ENCODE results near the gene GREB1.

Gene GREB1

DNA sequence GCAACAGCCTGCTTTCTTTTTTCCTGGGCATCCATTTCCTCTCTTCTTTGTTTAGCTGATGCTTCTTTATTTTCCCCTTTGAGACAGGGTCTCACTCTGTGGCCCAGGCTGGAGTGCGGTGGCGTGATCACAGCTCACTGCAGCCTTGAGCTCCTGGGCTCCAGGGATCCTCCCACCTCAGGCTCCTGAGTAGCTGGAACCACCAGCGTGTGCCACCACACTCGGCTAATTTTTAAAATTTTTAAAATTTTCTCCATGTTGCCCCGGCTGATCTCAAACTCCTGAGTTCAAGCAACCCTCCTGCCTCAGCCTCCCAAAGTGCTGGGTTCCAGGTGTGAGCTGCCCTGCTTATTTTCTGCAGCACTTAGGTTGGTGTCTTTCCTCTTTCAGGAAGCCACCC, 77.4 kb downstream of the GREB1 start:
- no peak overlapping the region for H2AK5ac ChIP-seq (ENCODE audit: low read length, severe bottlenecking)
- peaks cover 16% of the 10 kb centered on the region in 2 experiments for H3K27me3 ChIP-seq (ENCODE audit: control insufficient read depth in 1 of 2, insufficient read depth in 1 of 2, low read length in 2 of 2)
- no peak overlapping the region for H4K8ac ChIP-seq (ENCODE audit: low read length)
- no peak overlapping the region for H2BK120ac ChIP-seq (ENCODE audit: low read depth, low read length)
- no peak overlapping the region for H3K9ac ChIP-seq (ENCODE audit: low read length)
- 98% methylated on average over 5 of the region's 5 CpGs for WGBS
- no peaks in the 10 kb centered on the region for H3K9me3 ChIP-seq (ENCODE audit: control insufficient read depth, low read length)
- no peak overlapping the region for H3K27ac ChIP-seq (ENCODE audit: low read length, poor library complexity, severe bottlenecking)
- H3K18ac ChIP-seq (ENCODE audit: low read depth in 1 of 2, low read length in 2 of 2) = no peak overlapping the region
- peak overlapping the region; percentile 25 for H4K91ac ChIP-seq (ENCODE audit: low read length)
- no peak overlapping the region for H3K4me2 ChIP-seq (ENCODE audit: low read length, poor library complexity, severe bottlenecking)
- H2BK5ac ChIP-seq (ENCODE audit: low read depth, low read length, poor library complexity, severe bottlenecking) = no peak overlapping the region
- no peak overlapping the region for H3K14ac ChIP-seq (ENCODE audit: low read length in 2 of 2)
- H3K79me1 ChIP-seq (replicated peaks; ENCODE audit: low read length, poor library complexity, severe bottlenecking) = no peaks in the 10 kb centered on the region
- no peaks in the 10 kb centered on the region for H3K4me1 ChIP-seq (ENCODE audit: control insufficient read depth, insufficient read depth, low read depth, low read length)
- H2BK12ac ChIP-seq (ENCODE audit: low read length in 2 of 2) = peak overlapping the region in 1 of 2 experiments; percentile 24
- no peak overlapping the region for H3K4me3 ChIP-seq (ENCODE audit: insufficient read depth in 1 of 2, low read depth in 1 of 2, low read length in 2 of 2)
- H3K36me3 ChIP-seq (ENCODE audit: control insufficient read depth in 1 of 2, insufficient read depth in 2 of 2, low read depth in 1 of 2, low read length in 2 of 2) = no peaks in the 10 kb centered on the region
- H2AFZ ChIP-seq (ENCODE audit: low read depth, low read length) = no peak overlapping the region
- H2BK15ac ChIP-seq (ENCODE audit: low read depth, poor library complexity, severe bottlenecking) = no peak overlapping the region
- no peak for DNase-seq
- H3K4ac ChIP-seq (ENCODE audit: low read depth in 1 of 2, low read length in 2 of 2) = no peak overlapping the region
- H3K23ac ChIP-seq (ENCODE audit: low read length in 2 of 2) = no peak overlapping the region

DNA sequence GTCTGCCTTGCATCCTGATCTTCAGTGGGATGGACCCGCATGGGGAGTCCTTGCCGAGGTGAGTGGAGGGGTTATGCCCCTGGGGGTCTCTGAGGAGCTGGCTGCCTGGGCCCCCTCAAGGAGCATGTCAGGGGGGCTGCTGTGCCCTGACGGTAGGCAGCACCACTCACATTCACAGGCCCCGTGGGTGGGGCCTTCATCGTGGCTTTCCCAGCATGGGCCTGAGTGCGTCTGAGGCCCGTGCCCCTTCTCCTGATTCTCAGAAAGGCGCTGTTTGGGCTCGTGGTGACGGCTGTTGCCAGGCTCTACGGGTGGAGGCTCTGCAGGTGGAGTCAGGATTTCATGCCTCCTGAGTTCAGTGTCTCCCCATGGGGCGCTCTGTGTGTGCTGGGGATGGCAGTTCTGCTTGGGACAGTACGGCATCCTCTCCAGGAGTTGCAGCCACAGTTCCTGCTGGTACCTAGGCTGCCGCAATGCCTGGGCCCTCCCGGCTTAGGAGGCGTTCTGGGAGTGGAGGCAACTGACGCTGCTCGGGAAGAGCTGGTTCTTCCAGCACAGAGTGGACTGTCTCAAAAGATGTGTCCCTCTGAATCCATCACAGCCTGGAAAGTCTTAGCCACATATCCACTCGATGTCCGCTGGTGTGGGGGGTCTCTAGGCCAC, 78.8 kb downstream of the GREB1 start:
- Histone ChIP-seq H3K14ac (ENCODE audit: low read length in 2 of 2) (peak overlapping the region in 1 of 2 experiments; percentile 7), H2AFZ (ENCODE audit: low read depth, low read length) (no peak overlapping the region), H3K27me3 (ENCODE audit: control insufficient read depth in 1 of 2, insufficient read depth in 1 of 2, low read length in 2 of 2) (peaks cover 16 to 17% of the 10 kb centered on the region in 2 experiments), H2AK5ac (ENCODE audit: low read length, severe bottlenecking) (no peak overlapping the region), H3K4me2 (ENCODE audit: low read length, poor library complexity, severe bottlenecking) (no peak overlapping the region), H2BK12ac (ENCODE audit: low read length in 2 of 2) (peak overlapping the region; percentile 67 to 90), H3K79me1 (replicated peaks; ENCODE audit: low read length, poor library complexity, severe bottlenecking) (no peaks in the 10 kb centered on the region), H2BK5ac (ENCODE audit: low read depth, low read length, poor library complexity, severe bottlenecking) (no peak overlapping the region), H3K27ac (ENCODE audit: low read length, poor library complexity, severe bottlenecking) (no peak overlapping the region), H2BK120ac (ENCODE audit: low read depth, low read length) (peak overlapping the region; percentile 50), H2BK15ac (ENCODE audit: low read depth, poor library complexity, severe bottlenecking) (peak overlapping the region; percentile 18), H3K36me3 (ENCODE audit: control insufficient read depth in 1 of 2, insufficient read depth in 2 of 2, low read depth in 1 of 2, low read length in 2 of 2) (no peaks in the 10 kb centered on the region), H3K4ac (ENCODE audit: low read depth in 1 of 2, low read length in 2 of 2) (peak overlapping the region; percentile 52 to 66), H3K23ac (ENCODE audit: low read length in 2 of 2) (no peak overlapping the region), H3K9me3 (ENCODE audit: control insufficient read depth, low read length) (no peaks in the 10 kb centered on the region), H4K8ac (ENCODE audit: low read length) (peak overlapping the region; percentile 74), H4K91ac (ENCODE audit: low read length) (peak overlapping the region; percentile 22), H3K18ac (ENCODE audit: low read depth in 1 of 2, low read length in 2 of 2) (peak overlapping the region; percentile 25 to 80), H3K9ac (ENCODE audit: low read length) (peak overlapping the region; percentile 42), H3K4me1 (ENCODE audit: control insufficient read depth, insufficient read depth, low read depth, low read length) (no peaks in the 10 kb centered on the region), H3K4me3 (ENCODE audit: insufficient read depth in 1 of 2, low read depth in 1 of 2, low read length in 2 of 2) (no peak overlapping the region)
- no peak for DNase-seq
- WGBS = 90% methylated on average over 20 of the region's 20 CpGs

DNA sequence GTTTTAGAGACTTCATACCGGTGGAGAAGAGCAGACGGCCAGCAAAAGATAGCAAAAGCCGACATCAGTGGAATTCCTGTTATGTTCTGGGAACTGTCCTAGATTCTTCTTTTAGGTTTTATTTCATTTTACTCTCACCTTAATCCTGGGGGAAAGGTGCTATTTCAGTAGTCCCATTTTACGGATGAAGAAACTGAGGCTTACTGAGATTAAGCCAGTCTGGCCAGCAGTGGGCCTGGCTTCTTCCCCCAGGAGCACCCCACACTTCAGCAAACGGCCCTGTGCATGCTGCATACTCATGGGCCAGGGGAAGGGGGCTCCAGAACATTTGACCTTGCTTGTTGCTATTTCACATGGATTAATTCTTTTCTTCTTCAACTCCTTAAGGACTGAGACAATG, 79.5 kb downstream of the GREB1 start:
- 87% methylated on average over 5 of the region's 5 CpGs for WGBS

DNA sequence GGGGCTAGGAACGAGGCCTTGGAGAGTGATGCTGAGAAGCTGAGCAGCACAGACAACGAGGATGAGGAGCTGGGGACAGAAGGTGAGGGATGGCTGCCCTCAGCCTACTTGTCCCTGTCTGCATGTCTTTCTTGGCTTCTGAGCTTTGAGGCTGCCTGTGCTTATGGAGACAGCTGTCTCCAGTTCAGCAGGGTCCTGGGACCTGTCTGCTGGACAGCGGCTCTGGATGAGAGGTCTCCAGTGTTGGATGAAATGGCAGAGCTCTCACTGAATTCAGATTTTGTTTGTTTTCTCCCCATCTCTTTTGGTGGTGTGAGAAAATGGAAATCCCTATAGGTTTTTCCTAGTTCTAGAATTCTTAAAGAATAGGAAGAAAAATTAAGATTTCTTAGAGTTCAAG, 81.4 kb downstream of the GREB1 start:
- Histone ChIP-seq H2BK5ac (ENCODE audit: low read depth, low read length, poor library complexity, severe bottlenecking) (no peak overlapping the region), H3K4me1 (ENCODE audit: control insufficient read depth, insufficient read depth, low read depth, low read length) (no peaks in the 10 kb centered on the region), H2BK12ac (ENCODE audit: low read length in 2 of 2) (no peak overlapping the region), H3K9ac (ENCODE audit: low read length) (no peak overlapping the region), H2BK15ac (ENCODE audit: low read depth, poor library complexity, severe bottlenecking) (no peak overlapping the region), H2BK120ac (ENCODE audit: low read depth, low read length) (no peak overlapping the region), H2AK5ac (ENCODE audit: low read length, severe bottlenecking) (no peak overlapping the region), H3K4me3 (ENCODE audit: insufficient read depth in 1 of 2, low read depth in 1 of 2, low read length in 2 of 2) (no peak overlapping the region), H3K18ac (ENCODE audit: low read depth in 1 of 2, low read length in 2 of 2) (no peak overlapping the region), H3K79me1 (replicated peaks; ENCODE audit: low read length, poor library complexity, severe bottlenecking) (no peaks in the 10 kb centered on the region), H3K23ac (ENCODE audit: low read length in 2 of 2) (no peak overlapping the region), H3K4me2 (ENCODE audit: low read length, poor library complexity, severe bottlenecking) (no peak overlapping the region), H4K91ac (ENCODE audit: low read length) (no peak overlapping the region), H3K36me3 (ENCODE audit: control insufficient read depth in 1 of 2, insufficient read depth in 2 of 2, low read depth in 1 of 2, low read length in 2 of 2) (no peaks in the 10 kb centered on the region), H3K9me3 (ENCODE audit: control insufficient read depth, low read length) (no peaks in the 10 kb centered on the region), H2AFZ (ENCODE audit: low read depth, low read length) (no peak overlapping the region), H3K27me3 (ENCODE audit: control insufficient read depth in 1 of 2, insufficient read depth in 1 of 2, low read length in 2 of 2) (peaks cover 5 to 8% of the 10 kb centered on the region in 2 experiments), H3K4ac (ENCODE audit: low read depth in 1 of 2, low read length in 2 of 2) (no peak overlapping the region), H3K27ac (ENCODE audit: low read length, poor library complexity, severe bottlenecking) (no peak overlapping the region), H3K14ac (ENCODE audit: low read length in 2 of 2) (no peak overlapping the region), H4K8ac (ENCODE audit: low read length) (peak overlapping the region; percentile 39)
- DNase-seq = no peak
- 92% methylated on average over 3 of the region's 3 CpGs for WGBS

More for the DNA sequence above, 79.5 kb downstream of the GREB1 start:
- no peak overlapping the region for H4K8ac ChIP-seq (ENCODE audit: low read length)
- no peak overlapping the region for H2BK120ac ChIP-seq (ENCODE audit: low read depth, low read length)
- no peaks in the 10 kb centered on the region for H3K36me3 ChIP-seq (ENCODE audit: control insufficient read depth in 1 of 2, insufficient read depth in 2 of 2, low read depth in 1 of 2, low read length in 2 of 2)
- peaks cover 16 to 17% of the 10 kb centered on the region in 2 experiments for H3K27me3 ChIP-seq (ENCODE audit: control insufficient read depth in 1 of 2, insufficient read depth in 1 of 2, low read length in 2 of 2)
- H3K4me3 ChIP-seq (ENCODE audit: insufficient read depth in 1 of 2, low read depth in 1 of 2, low read length in 2 of 2) = no peak overlapping the region
- no peak overlapping the region for H3K4me2 ChIP-seq (ENCODE audit: low read length, poor library complexity, severe bottlenecking)
- H2BK5ac ChIP-seq (ENCODE audit: low read depth, low read length, poor library complexity, severe bottlenecking) = no peak overlapping the region
- H2AK5ac ChIP-seq (ENCODE audit: low read length, severe bottlenecking) = no peak overlapping the region
- peak overlapping the region; percentile 18 for H2BK15ac ChIP-seq (ENCODE audit: low read depth, poor library complexity, severe bottlenecking)
- H3K4ac ChIP-seq (ENCODE audit: low read depth in 1 of 2, low read length in 2 of 2) = no peak overlapping the region
- no peak for DNase-seq
- no peak overlapping the region for H3K14ac ChIP-seq (ENCODE audit: low read length in 2 of 2)
- no peak overlapping the region for H3K18ac ChIP-seq (ENCODE audit: low read depth in 1 of 2, low read length in 2 of 2)
- H2AFZ ChIP-seq (ENCODE audit: low read depth, low read length) = no peak overlapping the region
- no peak overlapping the region for H3K27ac ChIP-seq (ENCODE audit: low read length, poor library complexity, severe bottlenecking)
- no peaks in the 10 kb centered on the region for H3K4me1 ChIP-seq (ENCODE audit: control insufficient read depth, insufficient read depth, low read depth, low read length)
- no peaks in the 10 kb centered on the region for H3K79me1 ChIP-seq (replicated peaks; ENCODE audit: low read length, poor library complexity, severe bottlenecking)
- no peaks in the 10 kb centered on the region for H3K9me3 ChIP-seq (ENCODE audit: control insufficient read depth, low read length)
- no peak overlapping the region for H4K91ac ChIP-seq (ENCODE audit: low read length)
- H2BK12ac ChIP-seq (ENCODE audit: low read length in 2 of 2) = peak overlapping the region in 1 of 2 experiments; percentile 67
- no peak overlapping the region for H3K23ac ChIP-seq (ENCODE audit: low read length in 2 of 2)
- H3K9ac ChIP-seq (ENCODE audit: low read length) = no peak overlapping the region

Measured in mesenchymal stem cell (in vitro differentiated cells and primary cell).